ENCODE results near the gene SH3RF2.
"Not testable (repeated sequence)": the region's sequence is repeated elsewhere in the genome, so short reads cannot be mapped to it uniquely, and the experiment has no call there.

Gene SH3RF2, protein sequence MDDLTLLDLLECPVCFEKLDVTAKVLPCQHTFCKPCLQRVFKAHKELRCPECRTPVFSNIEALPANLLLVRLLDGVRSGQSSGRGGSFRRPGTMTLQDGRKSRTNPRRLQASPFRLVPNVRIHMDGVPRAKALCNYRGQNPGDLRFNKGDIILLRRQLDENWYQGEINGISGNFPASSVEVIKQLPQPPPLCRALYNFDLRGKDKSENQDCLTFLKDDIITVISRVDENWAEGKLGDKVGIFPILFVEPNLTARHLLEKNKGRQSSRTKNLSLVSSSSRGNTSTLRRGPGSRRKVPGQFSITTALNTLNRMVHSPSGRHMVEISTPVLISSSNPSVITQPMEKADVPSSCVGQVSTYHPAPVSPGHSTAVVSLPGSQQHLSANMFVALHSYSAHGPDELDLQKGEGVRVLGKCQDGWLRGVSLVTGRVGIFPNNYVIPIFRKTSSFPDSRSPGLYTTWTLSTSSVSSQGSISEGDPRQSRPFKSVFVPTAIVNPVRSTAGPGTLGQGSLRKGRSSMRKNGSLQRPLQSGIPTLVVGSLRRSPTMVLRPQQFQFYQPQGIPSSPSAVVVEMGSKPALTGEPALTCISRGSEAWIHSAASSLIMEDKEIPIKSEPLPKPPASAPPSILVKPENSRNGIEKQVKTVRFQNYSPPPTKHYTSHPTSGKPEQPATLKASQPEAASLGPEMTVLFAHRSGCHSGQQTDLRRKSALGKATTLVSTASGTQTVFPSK
- total RNA-seq = 0 reads per million in 2 experiments

- DNase-seq (ENCODE audit: low read depth) = no peak
These were observed at the start of gene SH3RF2 for GRCh38 chr5:145936401-145937131. Gene SH3RF2 (plus strand): TSS chr5:145936578. CDS start chr5:145937929, 1,351 bp downstream.

DNA sequence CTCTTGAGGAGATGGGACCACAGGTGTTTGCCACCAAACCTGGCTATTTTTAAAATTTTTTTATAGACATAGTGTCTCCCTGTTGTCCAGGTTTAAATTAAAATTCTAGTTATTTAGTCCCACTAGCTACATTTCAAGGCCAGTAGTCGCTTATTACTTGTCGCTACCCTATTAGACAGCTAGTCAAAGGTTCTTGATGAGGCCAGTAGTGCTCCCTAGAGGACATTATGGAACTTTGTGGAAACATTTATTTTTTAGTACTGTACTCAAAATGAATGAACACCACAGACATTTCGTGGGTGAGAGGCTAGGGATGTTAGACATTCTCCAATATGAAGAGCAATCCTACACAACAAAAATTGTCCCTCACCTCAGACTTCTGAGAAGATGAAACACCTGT is 49.2 kb upstream of the SH3RF2 start:
- no peak for DNase-seq (ENCODE audit: low read depth)

- no peak for DNase-seq (ENCODE audit: low read depth)
These were observed 48.3 kb upstream of the SH3RF2 start for GRCh38 chr5:145887976-145888574.

GRCh38 chr5:145889611-145890010 is 46.8 kb upstream of the SH3RF2 start:
- DNase-seq (ENCODE audit: low read depth) = no peak

DNA sequence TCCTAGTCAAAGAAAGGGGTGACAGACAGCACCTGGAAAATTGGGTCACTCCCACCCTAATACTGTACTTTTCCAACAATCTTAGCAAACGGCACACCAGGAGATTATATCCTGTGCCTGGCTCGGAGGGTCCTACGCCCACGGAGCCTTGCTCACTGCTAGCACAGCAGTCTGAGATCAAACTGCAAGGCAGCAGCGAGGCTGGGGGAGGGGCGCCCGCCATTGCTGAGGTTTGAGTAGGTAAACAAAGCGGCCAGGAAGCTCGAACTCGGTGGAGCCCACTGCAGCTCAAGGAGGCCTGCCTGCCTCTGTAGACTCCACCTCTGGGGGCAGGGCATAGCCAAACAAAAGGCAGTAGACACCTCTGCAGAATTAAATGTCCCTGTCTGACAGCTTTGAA is 45.0 kb upstream of the SH3RF2 start:
- DNase-seq (ENCODE audit: low read depth) = not testable (repeated sequence)

GRCh38 chr5:145898171-145898570 is 38.2 kb upstream of the SH3RF2 start:
- no peak for DNase-seq (ENCODE audit: low read depth)

- DNase-seq (ENCODE audit: low read depth) = no peak
These were observed 34.0 kb upstream of the SH3RF2 start for GRCh38 chr5:145902421-145902820.

DNA sequence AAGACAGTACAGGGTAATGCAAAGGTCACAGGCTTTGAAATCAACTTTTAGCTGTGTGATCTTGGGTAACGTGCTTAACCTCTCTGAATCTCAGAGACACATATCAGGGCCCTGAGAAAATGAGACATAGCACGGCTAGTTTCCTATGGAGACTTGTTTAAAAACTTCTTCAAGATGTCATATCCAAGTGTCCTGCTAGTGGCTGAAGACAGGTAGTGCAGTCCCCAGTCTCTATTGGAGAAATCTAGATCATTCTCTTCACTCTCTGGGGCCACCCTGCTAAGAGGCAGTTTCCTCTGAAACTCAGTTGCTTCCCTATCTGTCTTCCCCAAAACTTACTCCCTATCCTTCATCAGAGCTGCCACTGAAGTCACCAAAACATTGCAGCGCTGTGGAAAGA is 33.3 kb upstream of the SH3RF2 start:
- no peak for DNase-seq (ENCODE audit: low read depth)

- DNase-seq (ENCODE audit: low read depth) = no peak
These were observed 32.5 kb upstream of the SH3RF2 start for GRCh38 chr5:145903867-145904266.

DNA sequence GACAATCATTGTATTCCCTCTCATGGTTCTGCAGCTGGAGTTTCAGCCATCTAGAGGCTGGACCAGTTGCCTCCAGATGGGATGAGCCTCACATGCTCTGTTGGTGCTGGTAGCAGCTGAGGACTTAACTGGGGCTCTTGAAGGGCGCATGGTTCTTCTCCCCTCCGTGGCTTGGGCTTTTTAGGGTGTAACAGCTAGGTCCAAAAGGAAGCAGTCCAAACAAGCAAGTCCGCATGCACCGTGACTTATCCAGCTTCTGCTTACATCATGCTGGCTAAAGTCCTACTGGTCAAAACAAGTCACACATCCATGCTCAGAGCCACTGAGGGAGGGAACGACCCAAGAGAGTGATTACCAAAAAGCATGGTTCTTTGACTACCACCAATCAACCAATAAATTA is 31.6 kb upstream of the SH3RF2 start:
- no peak for DNase-seq (ENCODE audit: low read depth)

GRCh38 chr5:145906401-145906800 is 30.0 kb upstream of the SH3RF2 start:
- DNase-seq (ENCODE audit: low read depth) = no peak

GRCh38 chr5:145908206-145908960 is 28.0 kb upstream of the SH3RF2 start:
- no peak for DNase-seq (ENCODE audit: low read depth)

- no peak for DNase-seq (ENCODE audit: low read depth)
These were observed 25.2 kb upstream of the SH3RF2 start for GRCh38 chr5:145911164-145911563.

- DNase-seq (ENCODE audit: low read depth) = no peak
These were observed 24.4 kb upstream of the SH3RF2 start for GRCh38 chr5:145912019-145912418.

DNA sequence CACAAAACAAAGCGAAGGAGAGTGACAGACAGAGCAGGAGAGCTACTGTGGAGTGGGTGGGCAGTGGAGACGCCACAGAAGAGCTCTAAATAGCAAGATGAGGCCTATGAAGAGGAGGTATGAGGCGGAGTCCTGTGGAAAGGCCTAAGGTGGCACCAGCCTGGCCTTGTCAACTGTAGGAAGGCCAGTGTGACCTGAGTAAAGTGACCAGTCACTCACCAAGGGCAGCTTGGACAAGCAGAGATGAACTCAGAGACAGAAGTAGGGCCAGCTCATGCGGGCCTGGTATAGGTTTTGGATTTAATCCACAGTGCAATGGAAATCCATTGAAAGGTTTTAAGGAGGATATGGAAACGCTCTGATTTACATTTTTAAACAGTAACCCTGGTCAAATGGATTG is 23.8 kb upstream of the SH3RF2 start:
- DNase-seq (ENCODE audit: low read depth) = no peak

- no peak for DNase-seq (ENCODE audit: low read depth)
These were observed 22.7 kb upstream of the SH3RF2 start for GRCh38 chr5:145913701-145914100.

DNA sequence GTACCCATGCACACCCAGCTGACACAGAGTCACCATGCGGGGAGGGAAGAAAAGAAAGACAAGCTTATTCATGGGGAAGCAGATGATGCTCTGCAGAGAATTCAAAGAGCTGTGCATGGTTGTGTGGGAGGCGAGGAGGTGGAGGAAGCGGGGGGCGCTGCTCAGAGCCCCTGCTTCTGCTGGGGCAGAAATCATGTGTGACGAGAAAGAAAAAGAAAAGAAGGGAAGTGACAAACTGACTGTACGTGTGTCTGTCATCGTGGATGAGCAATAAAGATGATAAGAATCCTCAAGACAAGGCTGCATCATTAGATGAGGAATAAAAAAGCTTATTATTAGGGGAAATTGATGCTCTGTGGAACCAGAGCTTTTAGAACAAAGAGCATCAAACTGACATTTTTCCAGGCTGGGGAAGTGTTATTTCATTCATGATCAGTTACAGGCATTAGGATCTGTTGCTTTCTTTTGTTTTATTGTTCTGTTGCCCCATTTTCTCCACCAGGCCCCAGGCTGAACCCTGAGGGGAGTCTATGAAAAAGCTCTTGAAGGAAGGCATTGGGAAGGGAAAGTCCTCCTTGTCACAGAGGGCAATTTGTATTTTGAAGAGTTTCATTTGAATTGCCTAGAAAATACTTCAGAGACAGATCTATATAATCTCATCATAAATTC is 20.3 kb upstream of the SH3RF2 start:
- DNase-seq (ENCODE audit: low read depth) = no peak

GRCh38 chr5:145917288-145917687 is 19.1 kb upstream of the SH3RF2 start:
- DNase-seq (ENCODE audit: low read depth) = no peak

DNA sequence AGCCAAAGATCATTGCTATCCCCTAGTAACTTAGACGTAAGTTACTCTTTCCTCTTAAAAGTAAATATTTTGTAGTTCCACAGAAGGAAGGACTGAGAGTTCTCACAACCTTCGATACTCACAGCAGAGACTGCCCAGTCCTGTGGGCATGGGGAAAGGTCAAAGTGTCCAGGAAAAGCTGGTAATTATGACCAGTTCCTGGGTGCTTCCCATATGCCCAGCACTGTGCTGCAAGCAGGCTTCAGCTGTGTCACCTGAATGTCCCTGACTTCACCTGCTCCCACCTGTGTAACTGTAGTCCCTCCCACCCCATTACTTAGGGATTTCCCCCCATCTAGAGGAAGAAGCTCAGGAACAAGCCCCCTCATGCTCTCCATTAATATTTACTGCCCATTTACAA is 18.0 kb upstream of the SH3RF2 start:
- DNase-seq (ENCODE audit: low read depth) = no peak

DNA sequence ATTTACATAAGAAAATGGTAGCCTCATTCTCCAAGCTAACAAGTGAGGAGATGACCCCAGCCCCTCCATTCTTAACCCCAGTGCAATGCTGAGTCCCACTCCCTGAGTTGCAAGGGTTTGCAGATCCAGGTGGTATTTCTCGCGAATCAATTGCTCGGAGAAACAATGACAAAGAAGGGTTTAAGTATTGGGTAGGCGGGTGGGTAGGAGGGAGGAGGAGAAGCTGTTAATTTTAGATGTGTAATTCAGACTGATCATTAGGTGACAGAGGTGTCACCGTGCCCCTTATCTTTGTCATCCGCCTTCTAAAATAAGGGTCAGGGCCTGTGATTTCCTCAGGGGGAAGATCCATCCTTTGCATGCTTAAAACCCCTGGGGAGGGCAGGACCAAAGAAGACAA is 17.0 kb upstream of the SH3RF2 start:
- DNase-seq (ENCODE audit: low read depth) = no peak

Data from T follicular helper cell (primary cell).